ENCODE measurements around the gene SH2D1A. TPM values are rescaled to one million over a fixed set of nuclear protein-coding genes. Genes with fewer than 3 reads are reported as not detected.
"Not testable (repeated sequence)": the region's sequence is repeated elsewhere in the genome, so short reads cannot be mapped to it uniquely, and the experiment has no call there.

SH2D1A gene
- total RNA-seq, 1 donor from 2014 or later, result 0.30 TPM

- Histone ChIP-seq H3K36me3 (no peaks in the 10 kb centered on the region), H3K27me3 (ENCODE audit: low read depth) (no peaks in the 10 kb centered on the region), H3K27ac (replicated peaks) (no peak within 1 kb of the TSS), H3K4me3 (no peak within 1 kb of the TSS), H3K9me3 (replicated peaks) (no peaks in the 10 kb centered on the region), H3K4me1 (no peaks in the 10 kb centered on the region)
- DNase-seq, result no peak
- no peak for TF ChIP-seq CTCF (IDR thresholded peaks at IDR 0.05; ENCODE audit: borderline replicate concordance)
- intact Hi-C loops (cut with micrococcal nuclease), result no loop called here
Measured at GRCh38 chrX:124332481-124333424, 13.6 kb upstream of the SH2D1A start, which contains the start of gene TEX13D. TSS of gene TEX13D (plus strand) at chrX:124332660. CDS start at chrX:124332918, 258 bp downstream.

DNA sequence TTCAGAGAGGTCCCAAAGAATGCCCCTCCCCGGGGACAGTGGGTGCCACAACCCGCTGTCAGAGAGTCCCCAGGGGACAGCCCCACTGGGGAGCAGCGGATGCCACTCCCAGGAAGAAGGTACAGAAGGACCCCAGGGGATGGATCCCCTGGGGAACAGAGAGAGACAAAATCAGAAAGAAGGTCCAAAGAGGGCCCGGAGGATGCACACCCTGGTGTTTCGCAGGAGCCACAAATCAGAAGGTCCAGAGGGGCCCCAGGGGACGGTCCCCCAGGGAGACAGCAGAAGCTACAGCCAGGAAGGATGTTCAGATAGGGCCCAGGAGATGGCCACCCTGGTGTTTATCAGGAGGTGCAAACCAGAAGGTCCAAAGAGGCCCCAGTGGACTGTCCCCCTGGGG lies 12.5 kb upstream of the SH2D1A start:
- no peak overlapping the region for H3K4me3 ChIP-seq
- intact Hi-C loops (cut with micrococcal nuclease), result no loop called here
- no peak for TF ChIP-seq CTCF (IDR thresholded peaks at IDR 0.05; ENCODE audit: borderline replicate concordance)

GRCh38 chrX:124334555-124334954 lies 11.8 kb upstream of the SH2D1A start:
- H3K36me3 ChIP-seq; H3K4me3 ChIP-seq; H3K27me3 ChIP-seq (ENCODE audit: low read depth); DNase-seq; H3K27ac ChIP-seq (replicated peaks); intact Hi-C loops (cut with micrococcal nuclease); H3K4me1 ChIP-seq; H3K9me3 ChIP-seq (replicated peaks): not testable (repeated sequence)

More for the DNA sequence above, 12.5 kb upstream of the SH2D1A start:
- Histone ChIP-seq H3K4me1 (no peaks in the 10 kb centered on the region), H3K36me3 (no peaks in the 10 kb centered on the region), H3K27ac (replicated peaks) (no peak overlapping the region), H3K27me3 (ENCODE audit: low read depth) (no peaks in the 10 kb centered on the region), H3K9me3 (replicated peaks) (no peaks in the 10 kb centered on the region)
- DNase-seq, result no peak

DNA sequence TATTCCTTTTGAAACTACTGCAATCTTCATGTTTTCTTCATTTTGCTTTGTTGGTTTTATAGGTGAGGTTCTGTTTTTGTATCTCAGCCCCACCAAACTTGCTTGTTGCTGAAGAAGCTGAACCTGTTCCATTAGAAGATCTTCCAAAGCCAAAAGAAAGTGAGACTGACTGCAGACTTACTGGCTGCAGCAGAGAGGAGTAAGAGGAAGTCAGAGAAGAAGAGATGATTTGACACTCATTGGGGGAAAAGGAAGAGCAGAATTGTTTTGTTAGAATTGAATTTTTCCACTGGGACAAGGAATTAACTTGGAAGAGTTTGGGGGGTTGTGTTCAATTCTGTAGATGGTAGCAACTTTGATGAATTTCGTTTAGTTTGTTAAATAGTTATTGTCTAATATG lies 10.8 kb upstream of the SH2D1A start:
- H3K4me3 ChIP-seq, result no peak overlapping the region

DNA sequence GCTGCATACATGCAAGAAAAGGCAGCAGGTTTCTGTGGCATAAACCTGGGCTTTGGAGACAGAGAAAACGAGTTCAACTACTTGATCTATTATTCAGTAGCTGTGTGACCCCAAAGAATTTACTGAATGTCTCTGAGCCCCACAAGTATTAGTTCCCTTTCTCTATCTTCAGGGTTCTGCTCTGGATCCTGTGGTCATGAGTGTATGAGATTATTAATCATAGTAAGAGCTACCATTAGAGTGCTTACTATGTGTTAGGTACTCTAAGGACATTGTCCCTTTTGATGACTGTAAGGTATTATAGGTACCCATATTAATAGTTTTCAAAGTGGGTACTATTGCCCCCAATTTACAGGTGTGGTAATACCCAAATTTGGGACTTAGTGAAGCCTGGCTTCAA lies 8.4 kb upstream of the SH2D1A start:
- no peak overlapping the region for H3K4me3 ChIP-seq
- H3K36me3 ChIP-seq, result no peaks in the 10 kb centered on the region
- no peaks in the 10 kb centered on the region for H3K4me1 ChIP-seq
- H3K27me3 ChIP-seq (ENCODE audit: low read depth), result no peaks in the 10 kb centered on the region
- H3K27ac ChIP-seq (replicated peaks), result no peak overlapping the region
- intact Hi-C loops (cut with micrococcal nuclease), result no loop called here
- TF ChIP-seq CTCF (IDR thresholded peaks at IDR 0.05; ENCODE audit: borderline replicate concordance), result no peak
- no peak for DNase-seq
- H3K9me3 ChIP-seq (replicated peaks), result no peaks in the 10 kb centered on the region

More for the DNA sequence above, 10.8 kb upstream of the SH2D1A start:
- Histone ChIP-seq H3K27me3 (ENCODE audit: low read depth) (no peaks in the 10 kb centered on the region), H3K36me3 (no peaks in the 10 kb centered on the region), H3K4me1 (no peaks in the 10 kb centered on the region), H3K9me3 (replicated peaks) (no peaks in the 10 kb centered on the region), H3K27ac (replicated peaks) (no peak overlapping the region)
- intact Hi-C loops (cut with micrococcal nuclease), result no loop called here
- TF ChIP-seq CTCF (IDR thresholded peaks at IDR 0.05; ENCODE audit: borderline replicate concordance), result no peak
- DNase-seq, result no peak
